GM12873 (cell line): Measurements from ENCODE around the gene CFAP99.

Experiments used
- CTCF ChIP-seq: IDR thresholded peaks from 2 replicates; pipeline ENCODE4 v1.5.1; 2012; ENCODE audit warnings: low read depth, mild to moderate bottlenecking, moderate library complexity, low read length, control low read depth; ENCODE audit not compliant: insufficient read depth; ENCODE audit errors: missing control alignments

CFAP99 gene

GRCh38 chr4:2484993-2485392, 66.2 kb downstream of the CFAP99 start:
- TF ChIP-seq CTCF = no peak

DNA sequence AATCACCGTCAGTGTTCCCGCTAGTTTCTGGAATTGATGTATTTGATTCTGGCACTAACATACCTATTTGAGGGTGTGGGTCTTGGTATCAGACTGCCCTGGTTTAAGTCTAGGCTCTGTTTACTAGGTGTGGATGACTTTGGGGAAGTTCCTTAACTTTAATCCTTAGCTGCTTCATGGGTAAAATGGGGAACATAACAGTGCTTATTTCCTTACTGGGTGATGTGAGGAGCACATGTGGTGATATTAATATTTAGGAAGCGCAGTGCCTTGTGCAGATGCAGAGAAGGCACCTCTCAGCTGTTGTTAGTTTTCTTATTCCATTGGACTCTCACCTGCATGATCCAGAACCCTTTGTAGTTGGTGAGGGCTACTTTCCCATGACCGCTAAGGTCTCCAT, 67.2 kb downstream of the CFAP99 start:
- TF ChIP-seq CTCF = no peak

DNA sequence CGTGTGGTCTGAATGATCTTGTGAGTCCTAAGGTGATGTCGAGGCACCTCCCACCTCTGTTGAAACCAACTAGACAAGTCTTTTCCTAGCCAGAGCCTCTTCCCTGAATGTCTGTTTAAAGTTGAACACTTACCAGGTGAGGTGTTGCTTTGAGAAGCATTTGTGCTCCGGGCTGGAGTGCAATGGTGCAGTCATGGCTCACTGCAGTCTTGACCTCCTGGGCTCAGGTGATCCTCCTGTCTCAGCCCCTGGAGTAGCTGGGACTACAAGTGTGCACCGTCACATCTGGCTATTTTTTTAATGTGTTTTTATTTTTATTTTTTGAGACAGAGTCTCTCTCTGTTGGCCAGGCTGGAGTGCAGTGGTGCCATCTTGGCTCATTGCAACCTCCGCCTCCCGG, 68.2 kb downstream of the CFAP99 start:
- TF ChIP-seq CTCF = no peak

- no peak for TF ChIP-seq CTCF
Measured at GRCh38 chr4:2487632-2488031, 68.9 kb downstream of the CFAP99 start.

DNA sequence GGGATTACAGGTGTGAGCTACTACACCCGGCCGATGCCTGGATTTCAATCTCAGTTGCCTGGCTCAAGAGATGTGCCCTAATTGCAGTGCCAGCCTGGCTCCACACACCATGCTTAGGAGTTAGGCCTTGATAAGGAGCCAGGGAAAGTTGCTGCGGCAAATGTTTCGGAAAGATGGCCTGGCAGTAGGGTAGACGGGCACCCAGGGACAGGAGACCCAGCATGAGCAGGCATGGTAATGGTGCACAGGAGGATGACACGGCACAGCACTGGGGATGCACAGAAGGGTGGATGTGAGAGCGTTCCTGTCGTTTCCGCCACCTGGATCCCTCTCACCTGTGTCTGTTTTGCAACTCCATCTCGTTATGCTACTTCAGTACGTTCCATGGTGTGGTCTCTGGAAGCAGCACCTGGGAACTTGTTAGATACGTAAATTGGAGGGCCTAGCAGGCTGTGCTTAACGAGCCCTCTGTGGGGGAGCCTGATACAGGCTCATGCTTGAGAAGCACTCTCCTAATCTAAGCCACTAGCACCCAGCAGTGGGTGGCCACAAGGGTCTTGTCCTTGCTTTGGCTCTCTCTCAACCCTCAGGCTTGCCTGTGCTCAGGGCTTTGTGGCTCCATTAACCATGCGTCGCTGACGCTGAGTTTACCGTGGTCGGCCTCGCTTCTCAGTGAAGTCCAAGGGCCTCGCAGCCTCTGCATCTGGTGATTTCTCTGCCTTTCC, 70.5 kb downstream of the CFAP99 start:
- no peak for TF ChIP-seq CTCF

GRCh38 chr4:2489841-2490552, 71.2 kb downstream of the CFAP99 start:
- no peak for TF ChIP-seq CTCF

- TF ChIP-seq CTCF = no peak
Measured at GRCh38 chr4:2492970-2493369, 74.2 kb downstream of the CFAP99 start.
